CD4-positive, alpha-beta T cell treated with Interleukin-15 for 1 hour (primary cell): ENCODE measurements around the gene HTR1D.
"Not testable (repeated sequence)": the region's sequence is repeated elsewhere in the genome, so short reads cannot be mapped to it uniquely, and the experiment has no call there.

Experiments
- DNase-seq: peaks from one replicate; pipeline ENCODE4 v3.0.0-alpha.2; 2020

The HTR1D gene, protein sequence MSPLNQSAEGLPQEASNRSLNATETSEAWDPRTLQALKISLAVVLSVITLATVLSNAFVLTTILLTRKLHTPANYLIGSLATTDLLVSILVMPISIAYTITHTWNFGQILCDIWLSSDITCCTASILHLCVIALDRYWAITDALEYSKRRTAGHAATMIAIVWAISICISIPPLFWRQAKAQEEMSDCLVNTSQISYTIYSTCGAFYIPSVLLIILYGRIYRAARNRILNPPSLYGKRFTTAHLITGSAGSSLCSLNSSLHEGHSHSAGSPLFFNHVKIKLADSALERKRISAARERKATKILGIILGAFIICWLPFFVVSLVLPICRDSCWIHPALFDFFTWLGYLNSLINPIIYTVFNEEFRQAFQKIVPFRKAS

DNA sequence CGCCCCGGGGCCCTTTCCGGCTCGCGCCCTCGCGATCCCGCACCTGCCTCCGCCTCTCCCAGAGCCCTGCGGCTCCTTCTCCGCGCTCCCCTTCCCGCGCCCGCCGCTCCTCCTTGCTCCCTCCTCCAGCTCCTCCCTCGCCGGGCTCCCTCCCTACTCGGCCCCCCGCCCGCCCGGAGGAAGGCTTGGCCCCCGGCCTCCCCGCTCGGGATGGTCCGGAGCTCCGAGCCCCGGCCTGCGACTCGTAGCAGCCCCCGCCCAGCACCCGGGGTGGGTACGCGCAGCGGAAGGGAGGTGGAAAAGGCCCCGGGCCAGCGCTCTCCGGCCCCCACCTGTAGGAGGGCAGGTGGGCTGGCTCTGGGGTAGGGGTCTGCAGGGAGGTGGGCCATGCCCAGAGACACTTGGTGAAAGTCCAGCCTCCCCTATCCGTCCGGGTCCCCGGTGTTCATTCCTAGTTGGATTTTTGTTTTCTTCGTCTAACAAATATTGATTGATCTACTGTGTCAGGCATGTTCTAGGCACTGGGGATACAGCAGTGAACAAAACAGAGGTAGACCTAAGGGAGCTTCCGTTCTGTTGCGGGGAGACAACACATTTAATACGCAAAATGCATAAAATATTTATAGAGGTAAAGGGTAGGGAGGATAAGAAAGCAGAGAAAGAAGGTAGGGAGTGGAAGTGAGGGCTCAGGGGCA, at the start of gene HTR1D:
HTR1D (minus strand) TSS at position 82 of the 695 bp plus-strand sequence. CDS start 23,283 bp downstream, outside the sequence.
- no peak for DNase-seq

DNA sequence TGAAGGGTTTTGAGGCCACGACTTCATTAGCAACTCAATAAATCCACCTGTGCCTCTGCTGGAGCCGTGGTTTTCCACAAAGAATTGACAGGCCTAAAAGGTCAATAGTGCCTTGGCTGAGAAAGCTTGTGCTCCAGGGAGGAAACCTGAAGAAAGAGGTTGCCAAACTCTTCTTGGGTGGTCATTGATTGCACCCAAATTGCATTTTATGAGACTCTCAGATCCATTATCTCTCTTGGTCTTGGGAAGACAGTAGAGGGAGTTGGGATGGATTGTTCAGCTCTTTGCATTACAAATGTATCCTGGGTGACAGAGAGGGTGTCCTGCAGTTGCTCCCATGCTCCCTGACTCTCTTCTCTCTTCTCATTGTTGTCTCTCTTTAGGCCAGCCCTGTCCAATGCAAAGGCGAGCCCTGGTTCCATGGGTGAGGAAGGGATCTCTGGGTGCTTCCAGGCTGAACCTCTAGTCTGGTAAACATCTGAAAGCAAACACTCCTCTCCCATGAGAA, 46.1 kb upstream of the HTR1D start:
- DNase-seq = no peak

DNA sequence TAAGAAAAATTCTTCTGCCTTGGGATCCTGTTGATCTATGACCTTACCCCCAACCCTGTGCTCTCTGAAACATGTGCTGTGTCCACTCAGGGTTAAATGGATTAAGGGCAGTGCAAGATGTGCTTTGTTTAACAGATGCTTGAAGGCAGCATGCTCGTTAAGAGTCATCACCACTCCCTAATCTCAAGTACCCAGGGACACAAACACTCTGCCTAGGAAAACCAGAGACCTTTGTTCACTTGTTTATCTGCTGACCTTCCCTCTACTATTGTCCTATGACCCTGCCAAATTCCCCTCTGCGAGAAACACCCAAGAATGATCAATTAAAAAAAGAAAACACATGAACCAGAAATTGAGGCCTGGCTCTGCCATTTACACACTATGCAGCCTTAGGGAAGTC, 40.8 kb upstream of the HTR1D start:
- DNase-seq = not testable (repeated sequence)

DNA sequence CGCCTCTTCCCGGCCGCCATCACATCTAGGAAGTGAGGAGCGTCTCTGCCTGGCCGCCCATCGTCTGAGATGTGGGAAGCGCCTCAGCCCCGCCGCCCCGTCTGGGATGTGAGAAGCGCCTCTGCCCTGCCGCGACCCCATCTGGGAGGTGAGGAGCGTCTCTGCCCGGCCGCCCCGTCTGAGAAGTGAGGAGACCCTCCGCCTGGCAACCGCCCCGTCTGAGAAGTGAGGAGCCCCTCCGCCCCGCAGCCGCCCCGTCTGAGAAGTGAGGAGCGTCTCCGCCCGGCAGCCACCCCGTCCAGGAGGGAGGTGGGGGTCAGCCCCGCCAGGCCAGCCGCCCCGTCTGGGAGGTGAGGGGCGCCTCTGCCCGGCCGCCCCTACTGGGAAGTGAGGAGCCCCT, 40.1 kb upstream of the HTR1D start:
- not testable (repeated sequence) for DNase-seq

DNA sequence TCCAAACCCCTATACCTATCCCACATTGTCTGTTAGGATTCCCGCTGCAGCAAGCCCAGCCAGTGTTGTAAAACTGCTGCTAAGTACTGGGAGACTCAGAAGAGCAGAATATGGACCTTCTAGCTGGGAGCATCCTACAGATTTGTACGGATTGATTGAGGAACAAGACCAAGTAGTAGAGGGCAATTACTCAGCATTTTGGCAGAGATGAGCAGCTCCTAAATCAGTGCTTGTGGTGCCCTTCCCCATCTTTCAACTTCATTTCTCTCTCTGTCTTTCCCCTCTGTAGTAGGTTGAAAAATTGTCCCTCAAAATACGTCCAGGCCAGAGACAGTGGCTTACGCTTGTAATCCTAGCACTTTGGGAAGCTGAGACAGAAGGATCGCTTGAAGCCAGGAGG, 37.3 kb upstream of the HTR1D start:
- DNase-seq = no peak

DNA sequence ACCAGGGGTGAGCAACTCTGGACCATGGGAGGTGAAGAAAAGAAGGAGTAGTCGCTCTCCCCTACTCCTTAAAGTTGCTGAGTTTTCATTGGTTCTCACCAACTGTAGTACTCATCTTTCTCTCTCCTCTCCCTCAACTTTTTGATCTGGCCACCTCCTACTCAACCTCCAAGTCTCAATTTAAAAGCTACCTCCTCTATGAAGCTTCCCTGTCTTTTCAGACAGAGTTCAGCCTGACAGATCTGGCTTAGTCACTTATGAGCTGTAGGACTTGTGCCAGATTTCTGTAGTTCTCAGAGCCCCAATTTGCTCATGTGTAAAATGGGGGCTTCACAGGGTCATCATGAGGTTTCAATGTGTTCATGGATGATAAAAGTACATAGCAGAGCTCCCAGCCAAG, 34.5 kb upstream of the HTR1D start:
- DNase-seq = no peak

DNA sequence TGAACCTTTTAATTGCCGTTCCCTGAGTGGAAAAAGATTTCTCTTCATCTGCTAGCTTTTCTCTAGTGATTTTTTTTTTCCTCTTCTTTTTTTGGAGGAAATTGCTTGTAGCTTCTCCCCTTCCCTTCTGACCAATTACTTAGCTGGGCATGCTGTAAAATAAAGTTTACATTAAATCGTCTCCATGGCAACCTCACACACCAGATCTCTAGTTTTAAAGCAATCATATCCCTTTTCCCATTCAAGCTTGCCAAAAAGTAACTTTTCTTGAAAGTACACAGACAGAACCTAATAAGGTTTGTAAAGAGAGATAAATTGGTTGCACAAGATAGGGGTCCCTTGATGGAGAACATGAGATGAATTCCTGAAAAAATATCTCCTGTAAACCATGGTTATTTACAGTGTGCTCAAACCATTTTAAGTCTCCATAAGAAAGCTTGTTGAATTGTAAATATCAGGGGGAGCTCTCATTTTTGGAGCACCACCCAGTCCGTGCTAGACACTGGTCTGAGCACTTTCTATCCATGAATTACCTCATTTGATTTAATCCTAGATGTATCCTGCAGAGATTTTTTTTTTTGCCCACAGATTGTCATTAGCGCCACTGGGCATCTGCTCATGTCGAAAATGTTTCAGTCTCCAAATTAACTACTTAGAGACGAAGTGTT, 32.6 kb upstream of the HTR1D start:
- DNase-seq = no peak

DNA sequence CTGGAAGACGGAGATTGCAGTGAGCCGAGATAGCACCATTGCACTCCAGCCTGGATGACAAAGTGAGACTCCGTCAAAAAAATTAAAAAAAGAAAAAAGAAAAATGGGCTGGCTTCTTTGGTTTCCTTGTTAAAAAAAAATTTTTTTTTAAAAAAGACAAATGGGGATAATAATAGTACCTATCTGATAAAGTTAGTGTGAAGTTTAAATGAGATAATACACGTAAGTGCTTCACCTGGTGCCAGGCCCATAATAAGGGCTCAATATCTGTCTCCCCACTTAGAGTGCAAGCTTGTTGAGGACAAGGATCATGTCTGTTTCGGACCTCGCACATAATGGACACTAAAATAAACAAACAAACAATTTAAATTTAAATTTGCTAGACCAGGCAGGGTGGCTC, 30.0 kb upstream of the HTR1D start:
- no peak for DNase-seq

DNA sequence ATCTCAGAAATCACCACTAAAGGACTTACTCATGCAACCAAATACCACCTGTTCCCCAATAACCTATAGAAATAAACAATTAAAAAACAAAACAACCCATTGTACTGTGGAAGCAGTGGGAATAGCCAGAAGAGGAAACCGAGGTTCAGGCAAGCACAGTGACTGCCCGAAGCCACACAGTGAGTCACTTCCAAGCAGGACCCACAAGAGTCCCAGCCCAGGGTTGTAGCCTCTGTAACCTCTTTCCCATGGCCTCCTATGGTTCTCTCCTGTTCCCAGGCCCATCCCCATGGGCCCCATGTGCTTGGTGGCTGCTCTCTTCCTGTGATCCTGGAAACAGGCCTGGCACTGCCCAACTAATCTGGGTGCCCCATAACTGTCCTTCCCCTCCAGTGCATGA, 29.0 kb upstream of the HTR1D start:
- no peak for DNase-seq

DNA sequence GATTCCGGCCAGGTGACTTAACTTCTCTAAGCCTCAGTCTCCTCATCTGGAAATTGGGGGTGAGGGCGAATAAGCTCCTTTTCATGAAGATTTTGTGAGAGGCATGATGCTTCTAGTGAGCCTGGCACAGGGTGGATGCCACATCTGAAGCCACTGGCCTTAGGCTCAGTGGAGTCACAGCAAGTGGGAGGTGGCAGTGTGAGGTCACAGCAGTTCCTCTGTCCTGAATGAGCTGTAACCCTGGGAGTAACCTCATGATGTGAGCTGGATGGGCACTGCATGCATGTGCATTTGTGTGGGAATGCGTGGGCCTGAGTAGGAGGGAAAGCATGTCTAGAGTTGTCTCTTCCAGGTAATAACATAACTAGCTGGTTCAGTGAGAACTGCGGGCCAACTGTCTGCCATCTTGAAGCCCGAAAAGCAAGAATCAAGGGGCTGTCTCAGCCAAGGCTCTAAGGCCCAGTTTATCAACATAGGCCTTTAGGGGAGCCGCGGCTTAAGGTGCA, 27.0 kb upstream of the HTR1D start:
- no peak for DNase-seq

DNA sequence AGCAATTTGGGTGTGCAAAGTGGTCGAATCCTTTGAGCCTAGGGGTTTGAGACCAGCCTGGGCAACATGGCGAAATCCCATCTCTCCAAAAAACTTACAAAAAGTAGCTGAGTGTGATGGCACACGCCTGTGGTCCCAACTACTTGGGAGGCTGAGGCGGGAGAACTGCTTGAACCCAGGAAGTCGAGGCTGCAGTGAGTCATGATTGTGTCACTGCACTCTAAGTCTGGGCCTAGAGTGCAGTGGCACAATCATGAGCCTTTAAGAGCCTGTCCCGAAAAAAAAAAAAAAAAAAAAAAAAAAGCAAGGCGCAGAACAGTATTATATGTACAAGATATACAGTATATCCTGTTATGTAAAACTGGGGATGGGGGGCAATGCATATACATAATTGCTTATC, 25.1 kb upstream of the HTR1D start:
- no peak for DNase-seq

DNA sequence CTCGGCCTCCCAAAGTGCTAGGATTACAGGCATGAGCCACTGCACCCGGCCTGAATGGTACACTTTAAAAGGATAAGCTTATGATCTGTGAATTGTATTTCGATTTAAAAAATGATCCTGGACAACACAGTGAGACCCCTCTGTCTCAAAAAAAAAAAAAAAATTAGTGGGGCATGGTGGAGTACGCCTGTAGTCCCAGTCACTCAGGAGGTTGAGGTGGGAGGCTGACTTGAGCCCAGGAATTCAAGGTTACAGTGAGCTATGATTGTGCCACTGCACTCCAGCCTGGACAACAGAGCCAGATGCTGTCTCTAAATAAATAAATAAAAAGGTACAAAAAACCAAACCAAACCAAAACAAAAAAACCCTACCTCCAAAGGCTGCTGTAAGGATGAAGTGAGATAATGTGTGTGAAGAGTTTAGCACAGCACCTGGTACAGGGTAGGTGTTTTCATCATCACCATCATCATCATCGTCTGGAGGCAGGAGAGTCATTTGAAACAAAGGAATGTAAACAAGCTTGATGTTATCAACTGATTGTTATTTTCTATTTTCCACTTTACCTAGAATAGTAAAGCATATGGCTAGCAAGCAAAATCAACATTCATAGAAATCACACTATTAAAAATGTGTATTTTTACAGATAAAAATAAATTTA, 22.5 kb upstream of the HTR1D start:
- no peak for DNase-seq

DNA sequence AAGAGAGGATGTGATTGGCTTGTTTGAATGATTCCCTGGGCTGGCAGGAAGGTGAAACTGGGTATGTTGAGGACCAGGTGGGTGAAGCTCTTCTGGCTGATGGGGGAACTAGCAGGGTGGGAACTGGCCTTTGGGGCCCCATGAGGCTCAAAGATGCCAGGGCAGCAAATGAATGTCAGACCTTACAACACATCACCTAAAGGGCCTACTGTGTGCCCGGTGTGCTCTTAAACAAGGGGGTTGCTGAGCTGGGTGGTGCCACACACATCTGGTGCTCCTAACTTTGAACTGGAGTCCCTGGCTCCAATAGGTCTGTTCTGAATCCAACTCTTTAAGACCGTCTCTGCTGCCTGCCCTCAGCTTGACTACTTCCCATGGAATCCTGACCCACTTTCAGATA, 21.3 kb upstream of the HTR1D start:
- no peak for DNase-seq

DNA sequence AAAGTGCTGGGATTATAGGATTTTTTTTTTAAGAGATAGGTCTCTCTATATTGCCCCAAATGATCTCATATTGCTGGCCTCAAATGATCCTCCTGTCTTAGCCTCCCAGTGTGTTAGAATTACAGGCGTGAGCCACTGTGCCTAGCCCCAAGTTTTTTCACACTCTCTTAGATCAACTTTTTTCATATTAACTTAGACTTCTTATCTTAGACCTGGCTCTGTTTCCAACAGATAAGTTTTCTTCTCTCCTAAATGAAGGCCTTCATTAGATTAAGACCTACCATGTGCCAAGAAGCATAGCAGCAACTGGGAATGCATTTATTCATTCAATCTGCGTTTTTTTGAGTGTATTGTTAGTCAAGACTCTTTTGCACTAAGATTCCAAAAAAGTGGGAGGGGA, 20.2 kb upstream of the HTR1D start:
- DNase-seq = no peak

DNA sequence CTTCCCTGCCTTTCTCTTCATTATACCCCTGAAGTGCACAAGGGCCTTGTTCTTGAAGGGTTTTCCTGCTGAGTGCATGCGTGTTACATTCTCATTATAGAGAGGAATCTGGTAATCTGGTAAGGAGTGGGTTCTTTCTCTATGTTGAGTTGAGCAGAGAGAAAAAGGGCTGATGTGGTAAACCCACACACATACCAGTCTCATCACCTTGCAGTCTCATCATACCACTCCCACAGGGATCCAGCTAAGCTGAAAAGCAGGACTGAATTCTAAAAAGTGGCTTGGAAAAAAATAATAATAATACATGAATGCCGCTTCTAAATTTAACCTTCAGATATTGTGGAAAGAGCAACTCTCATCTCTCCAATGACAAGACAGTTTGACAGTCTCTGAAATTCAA, 10.5 kb upstream of the HTR1D start:
- no peak for DNase-seq

DNA sequence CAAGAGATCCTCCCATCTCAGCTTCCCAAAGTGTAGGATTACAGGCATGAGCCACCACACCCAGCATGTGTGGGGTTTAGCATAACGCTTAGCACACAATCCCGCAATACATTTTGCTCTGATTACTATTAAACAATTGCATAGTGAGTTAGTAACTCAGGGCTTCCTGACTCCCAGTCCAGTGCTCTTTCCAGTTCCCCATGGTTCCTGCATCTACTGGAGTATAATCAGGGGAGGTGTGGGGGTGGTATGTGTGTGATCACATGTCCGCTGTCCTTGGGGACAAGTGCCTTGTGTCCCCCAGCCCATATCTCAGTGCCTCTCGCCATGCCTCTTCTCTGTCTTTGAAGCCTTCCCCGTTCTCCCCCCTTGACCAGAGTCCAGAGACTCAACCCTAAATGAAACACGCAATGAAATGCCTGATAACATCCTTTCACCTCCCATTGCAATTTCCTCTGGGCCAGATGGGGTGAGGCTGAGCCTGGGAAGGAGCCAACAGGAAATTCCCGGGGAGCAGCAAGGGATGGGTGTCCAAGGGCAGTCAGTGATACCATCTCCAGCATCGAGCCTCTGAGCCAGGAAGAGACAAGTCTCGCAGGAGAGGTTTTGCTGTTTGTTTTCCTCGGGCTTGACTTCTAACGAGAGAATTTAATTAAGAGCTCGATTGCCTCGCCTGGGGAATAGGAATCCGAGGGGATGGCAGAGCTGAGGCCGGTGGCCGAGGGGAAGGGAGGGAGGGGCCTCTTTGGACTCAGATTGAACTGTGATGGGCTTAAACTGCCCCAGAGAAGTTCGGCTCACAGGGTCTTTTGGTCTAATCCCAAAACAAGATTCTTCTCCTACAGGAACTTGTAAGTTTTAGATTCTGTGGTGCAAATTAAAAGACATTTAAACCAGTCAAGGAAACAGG, 7.7 kb upstream of the HTR1D start:
- DNase-seq = no peak

DNA sequence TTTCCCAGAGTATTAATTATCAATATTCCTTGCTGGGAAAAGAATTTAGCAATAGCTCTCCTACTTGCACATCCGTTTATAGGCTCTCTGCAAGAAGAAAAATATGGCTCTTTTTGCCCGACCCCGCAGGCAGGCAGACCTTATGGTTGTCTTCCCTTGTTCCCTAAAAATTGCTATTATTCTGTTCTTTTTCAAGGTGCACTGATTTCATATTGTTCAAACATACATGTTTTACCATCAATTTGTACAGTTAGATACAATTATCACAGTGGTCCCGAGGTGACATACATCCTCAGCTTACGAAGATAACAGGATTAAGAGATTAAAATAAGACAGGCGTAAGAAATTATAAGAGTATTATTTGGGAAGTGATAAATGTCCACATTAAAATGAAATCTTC, 6.7 kb upstream of the HTR1D start:
- DNase-seq = not testable (repeated sequence)

DNA sequence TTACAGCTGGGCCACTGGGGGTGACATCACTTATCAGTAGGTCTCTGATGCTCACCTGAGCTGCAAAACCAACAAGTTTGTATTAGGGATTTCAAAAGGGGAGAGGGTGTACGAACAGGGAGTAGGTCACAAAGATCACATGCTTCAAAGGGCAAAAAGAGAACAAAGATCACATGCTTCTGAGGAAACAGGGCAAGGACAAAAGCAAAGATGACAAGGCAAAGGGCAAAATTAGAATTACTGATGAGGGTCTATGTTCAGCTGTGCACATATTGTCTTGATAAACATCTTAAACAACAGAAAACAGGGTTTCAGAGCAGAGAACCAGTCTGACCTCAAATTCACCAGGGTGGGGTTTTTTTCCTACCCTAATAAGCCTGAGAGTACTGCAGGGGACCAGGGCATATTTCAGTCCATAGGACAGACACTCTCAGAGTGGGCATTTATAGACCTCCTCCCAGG, 6.2 kb upstream of the HTR1D start:
- DNase-seq = not testable (repeated sequence)

DNA sequence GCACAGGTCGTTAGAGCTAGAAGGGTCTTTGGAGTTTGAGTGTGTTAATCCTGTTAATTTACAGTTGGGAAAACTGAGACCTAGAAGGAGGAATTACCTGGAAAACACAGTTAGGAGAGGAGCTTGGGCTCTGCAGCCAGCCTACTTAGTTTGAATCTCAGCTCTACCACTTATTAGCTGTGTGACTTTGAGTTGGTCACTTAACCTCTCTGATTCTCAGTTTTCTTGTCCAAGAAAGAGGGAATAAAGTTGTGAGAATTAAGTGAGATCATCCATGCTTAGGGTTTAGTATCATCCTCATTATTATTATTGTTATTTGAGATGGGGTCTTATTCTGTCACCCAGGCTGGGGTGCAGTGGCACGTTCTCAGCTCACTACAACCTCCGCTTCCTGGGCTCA, 5.4 kb upstream of the HTR1D start:
- DNase-seq = no peak

DNA sequence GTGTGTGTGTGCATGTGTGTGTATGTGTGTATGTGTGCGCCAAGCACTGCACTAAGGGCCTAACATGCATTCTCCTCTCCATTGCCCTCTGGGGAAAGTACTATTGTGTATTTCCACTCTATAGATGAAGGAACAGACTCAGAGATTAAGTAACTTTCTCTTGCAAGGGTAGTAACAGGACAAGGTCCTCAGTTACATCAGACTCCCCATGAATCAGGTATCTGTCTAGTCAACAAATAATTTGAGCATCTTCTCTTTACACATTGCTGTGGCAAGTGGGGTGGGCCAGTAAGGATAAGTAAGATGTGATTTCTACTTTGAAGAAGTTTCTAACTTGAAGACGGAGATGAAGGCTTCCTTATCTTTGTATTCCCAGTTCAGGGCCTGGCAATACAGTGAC, 5.0 kb upstream of the HTR1D start:
- DNase-seq = no peak

DNA sequence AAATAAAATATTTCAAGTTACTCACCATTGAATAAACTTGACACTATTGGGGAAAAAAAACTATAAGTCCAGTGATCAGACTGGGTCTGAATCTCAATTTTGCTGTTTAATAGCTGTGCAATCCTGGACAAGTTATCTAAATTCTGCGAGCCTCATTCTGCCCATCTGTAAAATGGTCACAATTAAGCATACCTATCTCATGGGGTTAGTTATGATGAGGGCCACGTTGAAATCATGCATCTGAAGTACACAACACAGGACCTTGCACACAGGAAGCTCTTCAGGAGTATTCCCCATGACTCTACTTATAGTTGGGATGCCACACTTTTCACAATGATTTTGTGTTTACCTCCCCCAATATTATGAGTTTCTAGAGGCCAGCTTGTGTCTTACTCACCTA, 3.8 kb upstream of the HTR1D start:
- no peak for DNase-seq
